Measurements from ENCODE around the gene LONP1. TPM values are rescaled to one million over a fixed set of nuclear protein-coding genes. Genes with fewer than 3 reads are reported as not detected.

Gene LONP1
- total RNA-seq, 2 donors from 2014 or later, result 52.8 to 82.8 TPM

DNA sequence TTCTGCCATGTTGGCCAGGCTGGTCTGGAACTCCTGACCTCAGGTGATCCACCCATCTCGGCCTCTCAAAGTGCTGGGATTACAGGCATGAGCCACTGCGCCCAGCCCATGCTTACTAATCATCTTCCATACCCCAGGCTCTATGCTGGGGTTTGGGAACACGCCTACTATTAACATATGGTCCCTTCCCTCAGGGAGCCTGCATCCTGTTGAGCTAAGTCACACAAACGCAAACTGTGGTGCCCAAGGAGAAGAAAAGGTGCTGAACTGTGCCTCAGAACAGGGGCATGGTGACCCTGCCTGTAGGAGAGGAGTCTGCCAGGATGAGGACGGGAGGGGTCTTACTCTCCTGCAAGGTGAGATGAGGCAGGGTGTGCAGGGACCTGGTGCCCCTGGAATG lies 45.2 kb downstream of the LONP1 start:
- Histone ChIP-seq H3K4me3 (no peak overlapping the region), H3K4me1 (ENCODE audit: control insufficient read depth in 1 of 2, low read depth in 2 of 2) (peaks cover 8 to 10% of the 10 kb centered on the region in 2 donors), H3K9me3 (no peaks in the 10 kb centered on the region), H3K36me3 (peaks cover 7% of the 10 kb centered on the region), H3K27me3 (replicated peaks; ENCODE audit: insufficient read depth) (no peaks in the 10 kb centered on the region), H3K27ac (no peak overlapping the region)
- ATAC-seq (ENCODE audit: insufficient number of reproducible peaks, low FRiP score, low read depth) (no peak), DNase-seq (ENCODE audit: low spot score) (no peak)
- TF ChIP-seq, protein P1, sequence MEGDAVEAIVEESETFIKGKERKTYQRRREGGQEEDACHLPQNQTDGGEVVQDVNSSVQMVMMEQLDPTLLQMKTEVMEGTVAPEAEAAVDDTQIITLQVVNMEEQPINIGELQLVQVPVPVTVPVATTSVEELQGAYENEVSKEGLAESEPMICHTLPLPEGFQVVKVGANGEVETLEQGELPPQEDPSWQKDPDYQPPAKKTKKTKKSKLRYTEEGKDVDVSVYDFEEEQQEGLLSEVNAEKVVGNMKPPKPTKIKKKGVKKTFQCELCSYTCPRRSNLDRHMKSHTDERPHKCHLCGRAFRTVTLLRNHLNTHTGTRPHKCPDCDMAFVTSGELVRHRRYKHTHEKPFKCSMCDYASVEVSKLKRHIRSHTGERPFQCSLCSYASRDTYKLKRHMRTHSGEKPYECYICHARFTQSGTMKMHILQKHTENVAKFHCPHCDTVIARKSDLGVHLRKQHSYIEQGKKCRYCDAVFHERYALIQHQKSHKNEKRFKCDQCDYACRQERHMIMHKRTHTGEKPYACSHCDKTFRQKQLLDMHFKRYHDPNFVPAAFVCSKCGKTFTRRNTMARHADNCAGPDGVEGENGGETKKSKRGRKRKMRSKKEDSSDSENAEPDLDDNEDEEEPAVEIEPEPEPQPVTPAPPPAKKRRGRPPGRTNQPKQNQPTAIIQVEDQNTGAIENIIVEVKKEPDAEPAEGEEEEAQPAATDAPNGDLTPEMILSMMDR (IDR thresholded peaks at IDR 0.05), result no peak

DNA sequence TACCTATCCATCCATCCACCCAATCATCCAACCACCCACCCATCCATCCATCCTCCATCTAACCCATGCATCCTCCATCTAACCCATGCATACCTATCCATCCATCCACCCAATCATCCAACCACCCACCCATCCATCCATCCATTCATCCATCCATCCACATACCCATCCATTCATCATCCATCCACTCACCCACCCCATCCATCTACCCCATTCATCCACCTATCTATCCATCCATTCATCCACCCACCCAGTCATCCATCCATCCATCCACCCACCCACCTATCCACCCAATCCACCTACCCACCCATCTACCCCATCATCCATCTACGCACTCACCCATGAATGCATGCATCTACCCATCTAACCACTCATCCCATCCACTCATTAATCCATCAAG lies 46.2 kb downstream of the LONP1 start:
- Histone ChIP-seq H3K4me3 (no peak overlapping the region), H3K36me3 (peaks cover 17% of the 10 kb centered on the region), H3K27ac (no peak overlapping the region), H3K9me3 (no peaks in the 10 kb centered on the region), H3K27me3 (replicated peaks; ENCODE audit: insufficient read depth) (no peaks in the 10 kb centered on the region), H3K4me1 (ENCODE audit: control insufficient read depth in 1 of 2, low read depth in 2 of 2) (no peaks in the 10 kb centered on the region)
- TF ChIP-seq, protein P1 (IDR thresholded peaks at IDR 0.05), result no peak
- ATAC-seq (ENCODE audit: insufficient number of reproducible peaks, low FRiP score, low read depth) (no peak), DNase-seq (ENCODE audit: low spot score) (no peak)

DNA sequence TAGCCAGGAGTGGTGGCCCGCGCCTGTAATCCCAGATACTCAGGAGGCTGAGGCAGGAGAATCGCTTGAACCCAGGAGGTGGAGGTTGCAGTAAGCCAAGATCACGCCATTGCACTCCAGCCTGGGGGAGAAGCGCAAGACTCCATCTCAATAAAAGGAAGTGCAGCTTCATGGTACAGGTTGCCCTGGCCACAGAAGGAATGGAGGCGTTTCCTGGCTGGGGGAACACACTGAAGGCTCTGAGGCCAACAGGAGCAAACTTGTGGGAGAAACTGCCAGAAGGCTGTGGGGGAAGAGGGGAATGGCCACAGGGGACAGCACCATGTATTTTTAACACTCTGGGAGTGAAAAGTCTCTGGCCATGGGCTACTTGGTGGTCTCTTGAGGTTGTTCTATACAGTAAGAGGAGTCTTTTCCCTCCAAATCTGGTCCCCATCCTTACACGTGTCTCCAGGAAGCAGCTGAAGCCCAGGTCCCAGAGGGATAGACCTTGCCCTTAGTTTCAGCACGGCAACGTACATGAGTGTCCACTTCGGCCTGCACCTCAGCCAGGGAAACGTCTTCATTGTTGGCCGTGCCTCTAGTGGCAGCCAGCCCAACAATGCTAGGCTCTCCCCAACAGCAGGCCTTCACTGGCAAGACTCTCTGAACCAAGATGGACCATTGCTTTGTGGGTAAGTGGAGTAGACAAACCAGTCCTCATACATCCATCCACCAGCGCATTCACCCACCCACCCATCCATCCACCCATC lies 47.1 kb downstream of the LONP1 start:
- Histone ChIP-seq H3K36me3 (peaks cover 16% of the 10 kb centered on the region), H3K27ac (no peak overlapping the region), H3K9me3 (no peaks in the 10 kb centered on the region), H3K4me1 (ENCODE audit: control insufficient read depth in 1 of 2, low read depth in 2 of 2) (no peaks in the 10 kb centered on the region), H3K4me3 (no peak overlapping the region), H3K27me3 (replicated peaks; ENCODE audit: insufficient read depth) (no peaks in the 10 kb centered on the region)
- ATAC-seq (ENCODE audit: insufficient number of reproducible peaks, low FRiP score, low read depth) (no peak), DNase-seq (ENCODE audit: low spot score) (no peak)
- TF ChIP-seq, protein P1 (IDR thresholded peaks at IDR 0.05), result no peak

DNA sequence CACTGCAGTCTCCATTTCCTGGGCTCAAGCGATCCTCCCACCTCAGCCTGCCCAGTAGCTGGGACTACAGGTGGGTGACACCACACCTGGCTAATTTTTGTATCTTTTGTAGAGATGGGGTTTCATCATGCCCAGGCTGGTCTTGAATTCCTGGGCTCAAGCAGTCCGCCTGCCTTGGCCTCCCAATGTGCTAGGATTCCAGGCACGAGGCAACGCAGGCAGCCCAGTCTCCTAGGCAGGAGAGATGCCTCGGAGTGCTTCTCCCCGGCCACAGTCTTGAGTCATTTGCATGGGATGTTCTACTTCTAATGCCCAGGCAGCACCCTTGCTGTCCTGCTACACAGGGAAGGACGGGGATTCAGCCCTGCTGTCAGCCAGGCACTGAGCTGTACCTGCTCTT lies 48.3 kb downstream of the LONP1 start:
- H3K9me3 ChIP-seq, result no peaks in the 10 kb centered on the region
- peaks cover 29% of the 10 kb centered on the region for H3K36me3 ChIP-seq
- no peak overlapping the region for H3K27ac ChIP-seq
- ATAC-seq (ENCODE audit: insufficient number of reproducible peaks, low FRiP score, low read depth) (no peak), DNase-seq (ENCODE audit: low spot score) (no peak)
- H3K4me3 ChIP-seq, result no peak overlapping the region
- H3K27me3 ChIP-seq (replicated peaks; ENCODE audit: insufficient read depth), result no peaks in the 10 kb centered on the region
- TF ChIP-seq, protein P1 (IDR thresholded peaks at IDR 0.05), result no peak
- H3K4me1 ChIP-seq (ENCODE audit: control insufficient read depth in 1 of 2, low read depth in 2 of 2), result no peaks in the 10 kb centered on the region

DNA sequence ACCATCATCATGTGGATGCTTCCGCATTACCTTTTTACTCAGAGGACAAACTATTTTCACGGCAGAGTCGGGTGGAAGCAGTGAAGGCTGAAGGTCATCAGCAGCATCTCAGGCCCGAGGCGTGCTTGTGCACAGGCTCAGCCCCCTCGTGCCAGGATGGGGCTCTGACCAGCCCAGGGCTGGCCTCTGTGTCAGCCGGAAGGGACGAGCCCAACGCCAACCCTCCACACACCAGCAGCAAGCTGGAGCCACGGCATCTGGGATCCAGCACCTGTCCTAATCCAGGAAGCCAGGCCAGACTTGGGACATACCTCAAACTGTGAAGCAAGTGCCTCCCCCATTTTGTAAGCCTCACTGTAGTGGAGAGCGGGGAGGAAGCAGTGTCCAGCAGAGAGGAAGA lies 50.7 kb downstream of the LONP1 start:
- H3K36me3 ChIP-seq, result peaks cover 46% of the 10 kb centered on the region
- H3K4me1 ChIP-seq (ENCODE audit: control insufficient read depth in 1 of 2, low read depth in 2 of 2), result no peaks in the 10 kb centered on the region
- TF ChIP-seq, protein P1 (IDR thresholded peaks at IDR 0.05), result no peak
- no peaks in the 10 kb centered on the region for H3K27me3 ChIP-seq (replicated peaks; ENCODE audit: insufficient read depth)
- no peak overlapping the region for H3K27ac ChIP-seq
- no peak overlapping the region for H3K4me3 ChIP-seq
- DNase-seq (ENCODE audit: low spot score) (no peak), ATAC-seq (ENCODE audit: insufficient number of reproducible peaks, low FRiP score, low read depth) (no peak)
- no peaks in the 10 kb centered on the region for H3K9me3 ChIP-seq

Measured in thoracic aorta (tissue), 2 donors.